ENCODE data around the gene GBX1.

Gene GBX1

GRCh38 chr7:151167197-151167961 lies at the start of gene GBX1:
Gene GBX1, minus strand, starts transcription at chr7:151167694. Its CDS starts 146 bp downstream, at chr7:151167548.
- no peak for DNase-seq

GRCh38 chr7:151215396-151215795 lies 47.9 kb upstream of the GBX1 start:
- DNase-seq: no peak

GRCh38 chr7:151213826-151214225 lies 46.3 kb upstream of the GBX1 start:
- no peak for DNase-seq

DNA sequence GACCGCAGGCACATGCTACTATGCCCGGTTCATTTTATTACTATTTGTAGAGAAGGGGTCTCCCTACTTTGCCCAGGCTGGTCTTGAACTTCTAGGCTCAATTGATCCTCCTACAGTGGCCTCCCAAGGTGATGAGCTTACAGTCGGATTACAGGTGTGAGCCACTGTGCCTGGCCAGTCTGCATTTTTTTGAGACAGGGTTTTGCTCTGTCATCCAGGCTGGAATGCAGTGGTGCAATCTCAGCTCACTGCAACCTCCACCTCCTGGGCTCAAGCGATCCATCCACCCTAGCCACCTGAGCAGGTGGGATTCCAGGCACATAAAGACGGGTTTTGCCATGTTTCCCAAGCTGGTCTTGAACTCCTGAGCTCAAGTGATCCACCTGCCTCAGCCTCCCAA lies 45.1 kb upstream of the GBX1 start:
- DNase-seq: no peak

GRCh38 chr7:151211155-151211772 lies 43.8 kb upstream of the GBX1 start:
- no peak for DNase-seq

GRCh38 chr7:151210087-151210854 lies 42.8 kb upstream of the GBX1 start, which contains the start of gene H2BK1:
Gene H2BK1, minus strand, starts transcription at chr7:151210488. Its CDS starts 170 bp downstream, at chr7:151210318.
- no peak for DNase-seq

DNA sequence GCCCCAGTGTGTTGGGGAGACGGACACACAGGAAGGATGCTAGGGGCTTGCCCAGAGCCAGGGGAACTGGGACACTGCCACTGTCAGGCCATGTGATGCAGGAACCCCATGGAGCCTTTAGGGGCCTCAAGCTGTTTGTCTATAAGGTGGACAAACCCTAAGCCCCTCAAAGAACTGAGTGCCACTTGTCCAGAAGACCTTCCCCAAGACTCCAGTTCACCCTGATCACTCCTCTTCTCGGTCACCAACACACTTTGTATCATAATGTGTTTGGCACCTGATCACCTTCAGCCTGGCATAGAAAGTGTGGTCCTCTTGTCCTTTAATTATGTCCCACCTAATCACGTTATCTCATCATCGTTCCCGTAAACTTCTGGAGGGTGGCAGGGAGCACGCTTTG lies 42.1 kb upstream of the GBX1 start:
- no peak for DNase-seq

- DNase-seq: no peak
Measured at GRCh38 chr7:151208253-151208862, 40.9 kb upstream of the GBX1 start.

DNA sequence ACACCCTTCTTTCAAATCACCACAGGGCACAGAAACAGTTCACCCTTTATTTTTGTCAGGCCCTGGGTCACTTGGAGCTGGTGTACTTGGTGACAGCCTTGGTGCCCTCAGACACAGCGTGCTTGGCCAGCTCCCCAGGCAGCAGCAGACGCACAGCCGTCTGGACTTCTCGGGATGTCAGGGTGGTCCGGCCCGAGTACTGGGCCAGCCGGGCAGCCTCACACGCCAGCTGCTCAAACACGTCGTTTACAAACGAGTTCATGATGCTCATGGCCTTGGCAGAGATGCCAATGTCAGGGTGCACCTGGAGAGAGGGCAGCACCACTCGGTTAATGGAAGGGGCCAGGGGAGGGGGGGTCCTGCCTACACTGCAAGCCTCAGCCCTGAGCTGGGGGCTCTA lies 40.3 kb upstream of the GBX1 start:
- no peak for DNase-seq

- DNase-seq: no peak
Measured at GRCh38 chr7:151207315-151207714, 39.8 kb upstream of the GBX1 start.

- peak; percentile 7 for DNase-seq
Measured at GRCh38 chr7:151206914-151207313, 39.4 kb upstream of the GBX1 start.

DNA sequence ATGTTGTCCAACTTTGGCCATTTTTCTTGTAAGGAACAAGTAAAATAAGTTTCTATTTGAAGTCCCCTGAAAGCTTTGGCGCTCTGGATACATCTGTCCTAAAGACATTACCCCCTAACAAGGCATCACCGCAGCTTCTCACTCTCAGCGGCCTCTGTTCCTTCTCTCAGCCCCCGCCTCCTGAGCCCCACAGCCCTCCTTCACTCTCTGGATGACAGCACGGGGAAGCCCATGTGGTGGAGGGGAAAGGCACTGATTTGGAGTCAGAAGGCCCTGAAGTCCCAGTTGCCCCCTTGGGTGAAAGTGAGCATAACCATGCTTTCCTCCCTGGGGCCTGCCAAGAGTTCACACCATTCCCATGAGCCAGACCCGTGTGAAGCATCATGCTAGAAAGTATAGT lies 38.2 kb upstream of the GBX1 start:
- DNase-seq: no peak

DNA sequence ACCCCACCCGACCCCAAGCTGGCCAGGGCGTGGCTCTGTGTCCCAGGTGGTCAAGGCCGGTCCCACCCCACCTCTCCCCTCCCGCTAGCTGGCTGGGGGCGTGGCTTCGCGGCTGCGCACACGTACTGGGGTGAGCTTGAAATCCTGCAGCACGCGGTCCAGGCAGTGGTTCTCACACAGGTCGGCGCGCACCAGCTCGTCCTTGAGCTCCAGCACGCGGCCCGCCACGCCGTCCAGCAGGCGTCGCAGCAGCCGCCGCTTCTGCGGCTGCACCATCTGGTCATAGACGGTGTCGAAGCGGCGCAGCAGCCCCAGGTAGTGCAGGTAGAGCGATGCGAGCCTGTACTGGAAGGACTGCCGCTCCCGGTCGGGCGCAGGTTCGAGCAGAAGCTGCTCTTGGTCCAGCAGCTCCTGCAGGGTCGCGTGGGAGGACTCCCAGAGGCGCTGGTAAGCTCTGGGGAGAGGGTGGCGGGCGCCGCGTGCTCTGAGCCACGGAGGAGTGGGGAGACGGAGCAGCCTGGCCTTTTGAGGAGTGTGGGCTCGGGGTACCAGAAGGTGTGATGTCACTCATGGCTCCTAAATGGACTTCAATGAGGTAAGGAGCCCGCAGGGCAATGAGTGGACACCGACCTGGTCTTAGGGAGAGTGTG lies 37.0 kb upstream of the GBX1 start:
- no peak for DNase-seq

- DNase-seq: no peak
Measured at GRCh38 chr7:151202836-151203235, 35.3 kb upstream of the GBX1 start.

GRCh38 chr7:151201751-151202150 lies 34.3 kb upstream of the GBX1 start:
- DNase-seq: no peak

GRCh38 chr7:151201344-151201743 lies 33.9 kb upstream of the GBX1 start:
- DNase-seq: no peak

DNA sequence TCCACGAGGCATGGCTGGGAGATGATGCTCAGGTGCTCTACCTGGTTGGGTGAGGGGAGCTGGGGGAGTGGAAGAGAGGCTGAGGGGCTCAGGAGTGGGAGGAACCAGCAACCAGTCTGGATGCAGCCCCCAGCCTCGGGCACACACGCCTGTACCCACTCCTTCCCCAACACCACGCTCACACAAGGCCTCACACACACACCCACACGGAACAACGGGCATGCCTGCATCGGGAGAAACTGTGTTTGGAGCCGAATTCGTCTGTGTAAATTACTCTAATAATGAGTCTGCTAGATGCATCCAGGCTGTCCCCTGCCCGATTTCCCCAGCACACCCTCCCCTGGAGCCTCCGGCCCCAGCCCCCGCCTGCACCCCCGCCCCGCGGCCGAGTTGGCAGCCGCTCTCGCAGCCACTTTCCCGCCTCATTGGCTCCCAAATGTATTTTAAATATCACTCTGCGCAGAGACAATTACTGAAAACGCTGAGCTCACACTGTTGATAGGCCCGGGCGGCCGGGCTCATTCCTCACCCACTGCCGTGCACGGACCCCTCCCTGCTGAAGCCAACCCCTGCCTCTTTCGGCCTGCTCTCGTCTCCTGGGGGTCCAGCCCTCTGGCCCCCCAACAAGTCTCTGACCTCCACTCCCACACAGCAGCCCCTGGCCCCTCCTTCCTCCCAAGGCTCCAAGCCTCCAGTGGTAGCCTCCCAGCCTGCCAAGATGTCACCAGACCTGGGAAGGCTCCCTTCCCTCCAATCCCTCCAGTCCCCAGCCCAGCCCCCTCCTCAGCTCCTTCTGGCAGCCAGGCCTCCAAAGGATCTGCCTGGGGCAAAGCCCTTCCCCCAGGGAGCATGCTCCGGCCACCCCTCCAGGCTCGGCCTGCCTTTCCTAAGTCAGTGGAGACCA lies 31.7 kb upstream of the GBX1 start:
- no peak for DNase-seq

- DNase-seq: no peak
Measured at GRCh38 chr7:151197932-151198331, 30.4 kb upstream of the GBX1 start.

DNA sequence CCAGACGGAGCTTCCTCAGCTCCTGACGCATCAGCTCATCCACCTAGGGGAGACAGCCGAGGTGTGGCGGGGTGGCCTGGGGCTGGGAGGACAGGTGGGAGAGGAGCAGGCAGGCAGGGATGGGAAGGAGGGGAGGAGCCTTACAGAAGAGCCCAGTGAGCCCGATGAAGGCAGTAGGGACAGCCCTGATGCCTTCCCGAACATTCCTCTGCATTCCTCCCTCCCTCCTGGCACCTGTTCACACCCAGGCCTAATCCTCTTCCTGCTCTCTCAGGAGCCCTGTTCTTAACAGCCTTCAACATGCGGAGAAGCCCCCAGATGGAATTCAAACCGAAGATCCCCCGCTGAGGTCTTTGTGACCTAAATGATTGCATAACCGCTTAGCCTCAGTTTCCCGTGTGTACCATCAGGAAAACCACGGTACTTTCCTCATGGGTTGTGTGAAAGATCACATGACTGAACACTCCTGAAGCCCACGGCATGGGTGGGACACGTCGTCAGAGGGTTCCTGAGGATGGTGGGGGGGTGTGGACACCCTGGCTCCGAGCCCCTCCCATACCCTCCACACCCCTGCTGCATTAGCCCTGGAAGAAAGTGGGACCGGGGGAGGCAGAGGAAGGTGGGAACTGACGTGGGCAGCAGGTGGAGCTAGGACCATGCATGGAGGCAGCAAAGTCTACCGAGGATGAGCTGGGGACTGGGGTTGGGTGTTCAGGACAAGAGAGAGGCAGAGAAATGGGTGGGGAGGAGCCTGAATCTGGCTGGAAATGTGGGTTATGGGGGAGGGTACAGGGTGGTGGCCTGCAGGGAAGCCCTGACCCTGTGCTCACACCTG lies 28.3 kb upstream of the GBX1 start:
- no peak for DNase-seq

- DNase-seq: no peak
Measured at GRCh38 chr7:151194188-151194587, 26.7 kb upstream of the GBX1 start.

Data from KG1 (cell line).